Skeletal muscle satellite cell (primary cell): Measurements from ENCODE around the gene UQCR11.

Experiments used
- H3K27me3 ChIP-seq: 2 replicates; pipeline ENCODE4 v1.7.0; 2013; ENCODE audit warnings: low read length; ENCODE audit not compliant: control insufficient read depth, insufficient read depth
- H3K36me3 ChIP-seq: 2 replicates; pipeline ENCODE4 v1.7.0; 2013; ENCODE audit warnings: mild to moderate bottlenecking, control low read depth, low read length; ENCODE audit not compliant: insufficient read depth
- H3K4me1 ChIP-seq: 2 replicates; pipeline ENCODE4 v1.7.0; 2013; ENCODE audit warnings: low read length; ENCODE audit not compliant: control insufficient read depth, insufficient read depth
- H3K4me2 ChIP-seq: 2 replicates; pipeline ENCODE4 v1.7.0; 2013; ENCODE audit warnings: mild to moderate bottlenecking, low read length
- H3K4me3 ChIP-seq: 2 replicates; pipeline ENCODE4 v1.7.0; 2013; ENCODE audit warnings: low read length
- H3K9ac ChIP-seq: 2 replicates; pipeline ENCODE4 v1.7.0; 2013; ENCODE audit warnings: mild to moderate bottlenecking, low read depth, low read length, moderate library complexity
- H3K9me3 ChIP-seq: replicated peaks from 2 replicates; pipeline ENCODE4 v1.7.0; 2013; ENCODE audit warnings: mild to moderate bottlenecking, control low read depth, low read length

UQCR11 gene

GRCh38 chr19:1568320-1569019, 36.8 kb downstream of the UQCR11 start, which contains the start of gene MEX3D:
TSS of gene MEX3D (minus strand) at chr19:1568325. CDS start at chr19:1568058, 267 bp downstream.
- H3K36me3 ChIP-seq = no peaks in the 10 kb centered on the region
- H3K4me1 ChIP-seq = peaks cover 13% of the 10 kb centered on the region
- H3K4me3 ChIP-seq = peak within 1 kb of the TSS; percentile 95
- peak within 1 kb of the TSS; percentile 91 for H3K4me2 ChIP-seq
- H3K27me3 ChIP-seq = no peaks in the 10 kb centered on the region
- peak within 1 kb of the TSS; percentile 93 for H3K9ac ChIP-seq
- H3K9me3 ChIP-seq = no peaks in the 10 kb centered on the region

DNA sequence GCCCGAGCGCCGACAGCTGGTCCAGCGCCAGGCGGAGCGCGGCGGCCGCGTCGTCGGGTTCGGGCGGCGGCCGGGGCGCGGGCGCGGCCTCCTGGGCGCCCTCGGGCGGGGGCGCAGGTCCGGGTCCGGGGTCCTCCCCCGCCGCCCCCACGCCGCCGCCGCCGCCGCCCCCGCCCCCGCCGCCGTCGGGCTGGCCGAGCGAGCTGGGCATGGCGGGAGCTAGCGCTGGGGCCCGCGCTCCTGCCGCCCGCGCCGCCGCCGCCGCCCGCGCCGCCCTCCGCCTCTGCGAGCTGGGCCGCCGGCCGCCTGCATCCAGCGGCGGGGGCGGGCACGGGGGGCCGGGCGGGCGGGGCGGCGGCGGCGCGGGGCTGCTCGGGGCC, 37.4 kb downstream of the UQCR11 start:
- peak overlapping the region; percentile 95 for H3K4me3 ChIP-seq
- H3K4me1 ChIP-seq = peaks cover 13% of the 10 kb centered on the region
- no peaks in the 10 kb centered on the region for H3K36me3 ChIP-seq
- H3K9ac ChIP-seq = peak overlapping the region; percentile 93
- no peak overlapping the region for H3K4me2 ChIP-seq
- no peaks in the 10 kb centered on the region for H3K9me3 ChIP-seq
- no peaks in the 10 kb centered on the region for H3K27me3 ChIP-seq

- Histone ChIP-seq H3K36me3 (no peaks in the 10 kb centered on the region), H3K9me3 (no peaks in the 10 kb centered on the region), H3K4me1 (peaks cover 13% of the 10 kb centered on the region), H3K4me2 (peak overlapping the region; percentile 91), H3K9ac (peak overlapping the region; percentile 93), H3K27me3 (no peaks in the 10 kb centered on the region), H3K4me3 (peak overlapping the region; percentile 95)
Observed at GRCh38 chr19:1567116-1567847, 38.0 kb downstream of the UQCR11 start.

- Histone ChIP-seq H3K9me3 (no peaks in the 10 kb centered on the region), H3K4me1 (peaks cover 13% of the 10 kb centered on the region), H3K27me3 (no peaks in the 10 kb centered on the region), H3K36me3 (no peaks in the 10 kb centered on the region), H3K4me2 (peak overlapping the region; percentile 91), H3K9ac (peak overlapping the region; percentile 93), H3K4me3 (peak overlapping the region; percentile 95)
Observed at GRCh38 chr19:1566392-1567115, 38.7 kb downstream of the UQCR11 start.

DNA sequence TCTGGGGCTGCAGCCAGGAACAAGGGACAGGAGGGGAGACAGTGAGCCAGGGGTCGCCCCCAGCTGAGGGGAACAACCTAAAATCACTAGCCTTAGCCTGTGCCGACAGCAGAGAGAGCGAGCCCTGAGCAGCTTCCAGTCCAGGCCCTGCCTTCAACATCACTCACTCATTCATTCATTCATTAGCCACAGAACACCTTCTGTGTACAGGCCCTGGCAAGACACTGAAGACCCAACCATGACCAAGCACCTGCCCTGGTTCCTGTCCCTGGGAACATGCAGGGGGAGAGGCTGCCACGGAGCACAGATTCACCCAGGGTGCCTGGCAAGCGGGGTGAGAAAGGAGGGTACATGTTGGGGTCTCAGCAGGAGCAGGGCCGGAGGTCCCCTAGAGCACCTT, 42.0 kb downstream of the UQCR11 start:
- Histone ChIP-seq H3K4me1 (peaks cover 9% of the 10 kb centered on the region), H3K9ac (no peak overlapping the region), H3K27me3 (no peaks in the 10 kb centered on the region)

DNA sequence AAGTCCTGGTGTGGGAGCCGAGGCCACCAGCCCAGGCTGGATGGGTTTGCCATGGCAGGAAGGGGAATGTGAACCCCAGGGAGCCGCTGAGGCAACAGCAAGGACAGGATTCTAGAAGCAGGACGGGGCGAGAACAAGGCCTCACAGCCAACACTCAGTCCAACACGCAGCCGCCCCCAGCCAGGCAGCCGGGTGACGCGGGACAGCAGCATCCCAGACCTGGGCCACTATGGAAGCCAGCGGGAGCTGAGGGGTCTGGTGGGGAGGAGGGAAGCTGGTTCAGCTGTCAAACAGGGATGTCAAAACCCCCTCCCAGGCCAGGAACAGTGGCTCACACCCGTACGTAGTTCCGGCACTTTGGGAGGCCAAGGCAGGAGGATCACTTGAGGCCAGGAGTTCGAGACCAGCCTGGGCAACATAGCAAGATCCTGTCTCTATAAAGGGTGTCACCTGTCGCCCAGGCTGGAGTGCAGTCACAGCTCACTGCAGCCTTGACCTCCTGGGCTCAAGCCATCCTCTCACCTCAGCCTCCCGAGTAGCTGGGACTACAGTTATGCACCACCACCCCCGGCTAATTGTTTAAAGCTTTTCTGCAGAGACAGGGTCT, 43.9 kb downstream of the UQCR11 start:
- H3K4me3 ChIP-seq = no peak overlapping the region
- H3K9me3 ChIP-seq = no peaks in the 10 kb centered on the region
- no peak overlapping the region for H3K9ac ChIP-seq
- no peak overlapping the region for H3K4me2 ChIP-seq
- peaks cover 9% of the 10 kb centered on the region for H3K4me1 ChIP-seq
- H3K36me3 ChIP-seq = peaks cover 9% of the 10 kb centered on the region
- no peaks in the 10 kb centered on the region for H3K27me3 ChIP-seq

More for the DNA sequence above, 42.0 kb downstream of the UQCR11 start:
- Histone ChIP-seq H3K36me3 (no peaks in the 10 kb centered on the region), H3K4me3 (no peak overlapping the region), H3K9me3 (no peaks in the 10 kb centered on the region), H3K4me2 (no peak overlapping the region)

GRCh38 chr19:1560286-1560882, 44.9 kb downstream of the UQCR11 start:
- no peak overlapping the region for H3K9ac ChIP-seq
- H3K27me3 ChIP-seq = no peaks in the 10 kb centered on the region
- H3K36me3 ChIP-seq = peaks cover 13% of the 10 kb centered on the region
- H3K4me2 ChIP-seq = no peak overlapping the region
- peaks cover under 1% of the 10 kb centered on the region for H3K4me1 ChIP-seq
- no peak overlapping the region for H3K4me3 ChIP-seq
- H3K9me3 ChIP-seq = no peaks in the 10 kb centered on the region

GRCh38 chr19:1558552-1558951, 46.7 kb downstream of the UQCR11 start:
- H3K27me3 ChIP-seq = no peaks in the 10 kb centered on the region
- no peaks in the 10 kb centered on the region for H3K9me3 ChIP-seq
- no peak overlapping the region for H3K9ac ChIP-seq
- no peaks in the 10 kb centered on the region for H3K4me1 ChIP-seq
- no peak overlapping the region for H3K4me3 ChIP-seq
- H3K4me2 ChIP-seq = no peak overlapping the region
- H3K36me3 ChIP-seq = peaks cover 16% of the 10 kb centered on the region

DNA sequence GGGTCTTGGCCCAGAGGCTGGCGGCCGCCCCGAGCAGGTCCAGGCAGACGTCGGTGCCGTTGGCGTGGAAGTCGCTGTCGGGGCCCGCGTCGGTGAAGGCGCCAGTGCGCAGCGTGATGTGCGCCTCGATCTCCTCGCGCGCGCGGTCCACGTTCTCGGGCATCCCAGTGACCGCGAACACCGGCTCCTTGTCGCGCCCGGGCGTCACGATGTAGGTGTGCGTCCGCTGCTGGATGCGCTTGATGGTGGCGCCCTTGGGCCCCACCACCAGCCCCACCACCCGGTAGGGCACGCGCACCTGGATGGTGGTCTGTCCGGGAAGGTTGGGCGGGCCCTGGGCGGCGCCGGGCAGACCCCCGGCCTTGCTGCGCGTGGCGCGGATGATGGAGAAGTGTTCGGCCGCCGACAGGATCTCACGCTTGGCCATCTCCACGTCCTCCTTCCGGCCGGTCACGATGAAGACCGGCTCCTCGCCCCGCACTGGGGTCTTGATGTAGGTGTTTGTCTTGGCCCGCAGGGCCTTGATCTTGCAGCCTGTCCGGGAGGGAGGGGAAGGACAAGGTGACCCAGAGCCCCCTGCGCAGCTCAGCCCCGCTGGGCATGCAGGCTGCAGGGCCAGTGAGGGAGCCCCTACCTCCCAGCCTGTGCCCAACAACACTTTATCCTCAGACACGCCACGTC, 48.7 kb downstream of the UQCR11 start:
- H3K36me3 ChIP-seq = peaks cover 19% of the 10 kb centered on the region
- no peaks in the 10 kb centered on the region for H3K27me3 ChIP-seq
- H3K4me1 ChIP-seq = no peaks in the 10 kb centered on the region
- H3K9me3 ChIP-seq = no peaks in the 10 kb centered on the region
- H3K4me3 ChIP-seq = no peak overlapping the region
- no peak overlapping the region for H3K4me2 ChIP-seq
- no peak overlapping the region for H3K9ac ChIP-seq

GRCh38 chr19:1555487-1556389, 49.5 kb downstream of the UQCR11 start:
- no peaks in the 10 kb centered on the region for H3K4me1 ChIP-seq
- H3K9ac ChIP-seq = no peak overlapping the region
- H3K4me3 ChIP-seq = no peak overlapping the region
- peaks cover 19% of the 10 kb centered on the region for H3K36me3 ChIP-seq
- no peaks in the 10 kb centered on the region for H3K27me3 ChIP-seq
- H3K4me2 ChIP-seq = no peak overlapping the region
- H3K9me3 ChIP-seq = no peaks in the 10 kb centered on the region
